ENCODE data around the gene BPGM. TPM values are rescaled to one million over a fixed set of nuclear protein-coding genes. Genes with fewer than 3 reads are reported as not detected.

The BPGM gene
- total RNA-seq, 1 experiment from 2014 or later = 18.5 TPM

- H4K20me1 ChIP-seq (ENCODE audit: insufficient read depth) = no peaks in the 10 kb centered on the region
- H3K79me2 ChIP-seq (ENCODE audit: low read depth) = no peaks in the 10 kb centered on the region
- H2AFZ ChIP-seq = no peak overlapping the region
- POLR2A ChIA-PET (ENCODE audit: unreplicated experiment) = no interaction called here
- no peaks in the 10 kb centered on the region for H3K9me3 ChIP-seq (ENCODE audit: insufficient read depth, low read depth)
- H3F3A ChIP-seq (ENCODE audit: insufficient read depth, low read depth) = no peaks in the 10 kb centered on the region
- no TSS peak for BruUV-seq (replicated peaks)
- DNase-seq = no peak
- H3K36me3 ChIP-seq (ENCODE audit: low read depth) = no peaks in the 10 kb centered on the region
- H3K4me1 ChIP-seq (replicated peaks; ENCODE audit: insufficient read depth) = no peaks in the 10 kb centered on the region
- H3K27me3 ChIP-seq (ENCODE audit: insufficient read depth, low read depth) = no peaks in the 10 kb centered on the region
- CTCF ChIA-PET = no interaction called here
- no peak overlapping the region for H3K4me2 ChIP-seq
- no peaks in the 10 kb centered on the region for H3K9me2 ChIP-seq (ENCODE audit: insufficient read depth)
- TF ChIP-seq CTCF (conservative IDR thresholded peaks at IDR 0.05) (no peak), EZH2 (IDR thresholded peaks at IDR 0.05; ENCODE audit: low read depth) (no peak)
- intact Hi-C loops (cut with micrococcal nuclease; ENCODE audit: unreplicated experiment) = no loop called here
- no peak overlapping the region for H3K27ac ChIP-seq
- no peak overlapping the region for H3K4me3 ChIP-seq
Observed at GRCh38 chr7:134699899-134700298, 53.2 kb downstream of the BPGM start.

GRCh38 chr7:134701272-134701671, 54.6 kb downstream of the BPGM start:
- Histone ChIP-seq H3K9me3 (ENCODE audit: insufficient read depth, low read depth) (no peaks in the 10 kb centered on the region), H4K20me1 (ENCODE audit: insufficient read depth) (no peaks in the 10 kb centered on the region), H3K9me2 (ENCODE audit: insufficient read depth) (no peaks in the 10 kb centered on the region), H3K79me2 (ENCODE audit: low read depth) (no peaks in the 10 kb centered on the region), H3K36me3 (ENCODE audit: low read depth) (no peaks in the 10 kb centered on the region), H3K4me1 (replicated peaks; ENCODE audit: insufficient read depth) (no peaks in the 10 kb centered on the region; the same call in 1 of the 2 replicates), H3K27ac (no peak overlapping the region), H3F3A (ENCODE audit: insufficient read depth, low read depth) (no peaks in the 10 kb centered on the region), H3K4me2 (no peak overlapping the region), H3K4me3 (no peak overlapping the region), H3K27me3 (ENCODE audit: insufficient read depth, low read depth) (no peaks in the 10 kb centered on the region), H2AFZ (no peak overlapping the region)
- no peak for DNase-seq
- intact Hi-C loops (cut with micrococcal nuclease; ENCODE audit: unreplicated experiment) = no loop called here
- ChIA-PET CTCF (interaction anchor here (0.9 to 2.2 kb wide), 2 partner anchors 11 to 20 kb away, joined by 8 to 10 read pairs; no protein-coding TSS in a partner anchor), POLR2A (ENCODE audit: unreplicated experiment) (no interaction called here)
- BruUV-seq (replicated peaks) = no TSS peak
- TF ChIP-seq EZH2 (IDR thresholded peaks at IDR 0.05; ENCODE audit: low read depth) (no peak), CTCF (conservative IDR thresholded peaks at IDR 0.05) (peak; percentile 57)

GRCh38 chr7:134702366-134703240, 56.0 kb downstream of the BPGM start:
- BruUV-seq (replicated peaks) = no TSS peak
- CTCF ChIA-PET = interaction anchor here (0.5 to 2.2 kb wide), 3 partner anchors 12 to 18 kb away, joined by 3 to 8 read pairs (median 4); no protein-coding TSS in a partner anchor
- TF ChIP-seq EZH2 (IDR thresholded peaks at IDR 0.05; ENCODE audit: low read depth) (no peak), CTCF (conservative IDR thresholded peaks at IDR 0.05) (no peak)

More at GRCh38 chr7:134702366-134703240, 56.0 kb downstream of the BPGM start:
- Histone ChIP-seq H3K4me1 (replicated peaks; ENCODE audit: insufficient read depth) (no peaks in the 10 kb centered on the region; the same call in 1 of the 2 replicates), H4K20me1 (ENCODE audit: insufficient read depth) (no peaks in the 10 kb centered on the region), H3K36me3 (ENCODE audit: low read depth) (no peaks in the 10 kb centered on the region), H3K9me3 (ENCODE audit: insufficient read depth, low read depth) (no peaks in the 10 kb centered on the region), H3K4me3 (no peak overlapping the region), H3K79me2 (ENCODE audit: low read depth) (no peaks in the 10 kb centered on the region), H3K9me2 (ENCODE audit: insufficient read depth) (no peaks in the 10 kb centered on the region), H3F3A (ENCODE audit: insufficient read depth, low read depth) (no peaks in the 10 kb centered on the region), H2AFZ (no peak overlapping the region), H3K27me3 (ENCODE audit: insufficient read depth, low read depth) (no peaks in the 10 kb centered on the region), H3K27ac (no peak overlapping the region), H3K4me2 (no peak overlapping the region)
- intact Hi-C loops (cut with micrococcal nuclease; ENCODE audit: unreplicated experiment) = no loop called here
- POLR2A ChIA-PET (ENCODE audit: unreplicated experiment) = no interaction called here
- no peak for DNase-seq

Measured in PC-9 (cell line).